Dermis blood vessel endothelial cell (primary cell): ENCODE measurements around the gene IFT25. TPM values are rescaled to one million over a fixed set of nuclear protein-coding genes. Genes with fewer than 3 reads are reported as not detected.

Experiments used
- DNase-seq: peaks from one replicate; pipeline ENCODE4 v3.0.0; 2010
- total RNA-seq: library from RNA; depleted of rRNA; stranded (reverse); fragments of >200 nt; gene quantifications from 2 replicates; pipeline ENCODE4 v1.2.3, GENCODE V29; 2014

Gene IFT25
- total RNA-seq, 1 donor from 2014 or later = 12.6 TPM

DNA sequence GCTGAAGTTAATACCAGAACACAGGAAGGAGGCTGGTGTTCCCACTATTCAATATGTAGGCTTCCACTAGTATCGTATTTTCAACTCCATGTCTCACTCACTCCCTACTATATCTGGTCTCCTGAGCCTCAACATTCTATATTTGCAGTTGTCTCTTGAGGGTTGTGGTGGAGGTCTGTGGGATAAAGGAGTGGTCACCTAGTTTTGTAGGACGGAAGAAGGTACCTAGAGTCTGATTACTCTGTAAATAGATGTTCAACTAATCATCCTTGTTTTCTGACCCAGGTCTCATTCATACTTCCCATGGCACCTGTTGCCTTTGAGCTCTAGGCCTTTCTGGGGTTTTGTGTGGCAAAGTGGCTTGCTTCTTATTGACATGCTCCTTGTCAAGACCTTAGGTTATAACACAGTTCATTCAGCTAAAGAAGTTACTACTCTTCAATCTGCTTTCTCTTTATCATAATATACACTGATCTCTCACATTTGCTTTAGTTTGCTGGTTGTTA is 18.1 kb downstream of the IFT25 start:
- no peak for DNase-seq

DNA sequence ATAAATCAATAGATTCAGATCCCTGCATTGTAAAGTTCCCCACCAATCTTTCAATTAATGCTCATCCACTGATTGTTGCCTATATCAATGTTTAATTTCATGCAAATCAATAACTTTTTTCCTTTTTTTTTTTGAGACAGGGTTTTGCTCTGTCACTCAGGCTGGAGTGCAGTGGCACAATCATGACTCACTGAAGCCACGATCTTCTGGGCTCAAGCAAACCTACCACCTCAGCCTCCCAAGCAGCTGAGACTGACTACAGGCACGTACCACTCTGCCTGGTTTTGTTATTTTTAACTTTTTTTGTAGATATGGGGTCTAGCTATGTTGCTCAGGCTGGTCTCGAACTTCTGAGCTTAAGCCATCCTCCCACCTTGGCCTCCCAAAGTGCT is 25.8 kb downstream of the IFT25 start:
- no peak for DNase-seq

- DNase-seq = no peak
Observed at GRCh38 chr1:53918343-53918742, 27.2 kb downstream of the IFT25 start.

GRCh38 chr1:53913352-53914033 is 32.0 kb downstream of the IFT25 start:
- DNase-seq = no peak

- DNase-seq = no peak
Observed at GRCh38 chr1:53911442-53911841, 34.1 kb downstream of the IFT25 start.

- DNase-seq = no peak
Observed at GRCh38 chr1:53909946-53910345, 35.6 kb downstream of the IFT25 start.

- no peak for DNase-seq
Observed at GRCh38 chr1:53906121-53906520, 39.4 kb downstream of the IFT25 start.

DNA sequence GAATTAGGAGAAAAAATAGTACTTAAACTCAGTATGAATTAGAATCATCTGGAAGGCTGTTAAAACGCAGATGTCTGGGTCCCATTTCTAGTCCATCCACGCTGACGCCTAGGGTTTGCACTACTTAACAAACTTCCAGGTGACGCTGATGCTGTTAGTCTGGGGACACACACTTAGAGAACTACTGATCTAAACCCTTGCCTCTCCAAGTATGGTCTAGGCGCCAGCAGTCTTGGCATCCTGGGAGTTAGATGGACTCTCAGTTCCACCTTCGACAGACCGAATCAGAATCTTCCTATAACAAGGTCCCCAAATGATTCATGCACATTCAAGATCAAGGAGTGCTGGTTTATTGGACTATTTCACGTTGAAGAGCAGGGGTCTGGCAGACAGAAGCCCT is 40.0 kb downstream of the IFT25 start:
- DNase-seq = no peak

DNA sequence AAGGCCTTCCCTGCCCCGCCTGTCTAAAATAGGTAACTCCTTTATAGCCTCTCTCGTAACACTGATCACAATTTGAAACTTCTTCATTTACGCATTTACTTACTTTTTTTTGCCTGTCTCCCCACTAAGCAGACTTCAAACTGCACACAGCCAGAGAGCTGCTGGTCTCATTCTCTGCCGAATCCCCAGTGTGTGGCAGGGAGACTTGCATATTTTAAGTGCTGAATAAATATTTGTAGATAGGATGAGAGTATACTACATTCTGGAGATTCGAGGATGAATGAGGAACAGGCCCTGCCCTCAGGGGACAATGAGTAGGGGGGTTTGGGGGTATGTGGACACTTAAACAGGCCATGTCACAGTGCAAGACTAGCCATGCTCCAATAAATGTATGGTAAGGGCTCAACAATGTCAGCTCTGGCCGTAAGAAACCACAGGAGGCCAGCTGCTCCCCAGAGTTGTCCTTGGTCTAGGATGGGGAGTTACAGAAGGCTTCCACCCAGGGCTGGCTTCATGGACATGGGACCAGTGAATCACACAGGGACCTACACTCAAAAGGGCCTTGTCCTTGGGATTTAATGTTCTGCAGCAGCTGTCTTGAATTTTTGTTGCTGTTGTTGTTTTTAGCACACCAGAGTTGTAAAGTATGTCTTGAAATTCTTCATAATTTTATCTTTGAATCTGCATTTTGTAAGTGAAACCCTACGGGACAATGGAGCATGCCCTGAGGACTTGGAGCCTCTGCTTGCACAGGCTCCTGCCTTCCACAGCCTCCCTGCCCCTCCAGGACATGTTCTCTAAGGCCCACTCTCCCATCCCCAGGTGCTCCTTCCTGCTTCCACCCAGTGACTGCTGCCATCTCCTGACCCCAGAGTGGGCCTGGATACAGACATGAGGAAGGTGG is 43.0 kb downstream of the IFT25 start:
- no peak for DNase-seq

GRCh38 chr1:53899708-53900107 is 45.8 kb downstream of the IFT25 start:
- no peak for DNase-seq

DNA sequence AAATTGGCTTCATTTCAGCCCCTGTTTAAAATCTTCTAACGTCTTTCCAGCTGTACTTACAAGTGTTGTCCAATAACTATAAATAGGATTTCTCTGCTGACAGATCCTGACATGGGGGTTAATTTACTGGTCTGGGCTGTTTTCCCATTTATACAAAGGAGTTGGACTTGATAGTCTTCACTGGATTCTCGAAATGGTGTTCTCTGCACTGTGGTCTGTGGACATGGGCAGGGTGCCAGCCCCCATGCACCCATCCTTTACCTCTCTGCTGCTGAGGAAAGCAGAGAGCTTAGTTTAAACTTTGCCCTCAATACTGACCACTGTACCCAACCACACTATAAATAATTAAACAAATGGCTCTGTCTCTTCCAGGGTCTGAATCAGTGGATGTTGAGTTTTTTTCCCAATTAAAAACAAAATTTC is 46.3 kb downstream of the IFT25 start:
- no peak for DNase-seq

DNA sequence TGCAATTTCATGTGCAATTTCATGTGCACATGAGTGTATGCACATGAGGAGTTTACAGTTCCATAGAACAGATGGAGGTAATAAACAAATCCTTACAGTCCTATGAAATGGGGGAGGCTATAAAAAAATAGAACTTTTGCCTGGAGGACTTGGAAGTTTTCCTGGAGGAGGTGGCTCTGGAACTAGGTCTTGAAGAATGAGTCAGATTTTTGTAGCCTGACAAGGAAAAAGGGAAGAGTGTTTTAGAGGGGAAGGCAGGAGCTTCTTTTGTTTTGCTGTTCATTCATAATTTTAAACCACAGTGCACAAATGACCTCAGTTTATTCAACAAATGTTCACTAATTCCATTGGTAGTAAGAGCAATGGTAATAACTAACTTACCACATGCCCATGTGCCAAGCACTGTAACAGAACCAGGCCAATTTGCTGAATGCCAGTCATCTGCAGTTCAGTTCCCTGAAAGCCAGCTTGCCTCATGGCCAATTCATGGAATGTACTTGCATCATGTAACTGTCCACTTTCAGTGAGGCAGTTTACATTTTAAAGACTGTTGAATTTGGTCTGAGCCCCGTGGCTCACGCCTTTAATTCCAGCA is 48.8 kb downstream of the IFT25 start:
- no peak for DNase-seq

DNA sequence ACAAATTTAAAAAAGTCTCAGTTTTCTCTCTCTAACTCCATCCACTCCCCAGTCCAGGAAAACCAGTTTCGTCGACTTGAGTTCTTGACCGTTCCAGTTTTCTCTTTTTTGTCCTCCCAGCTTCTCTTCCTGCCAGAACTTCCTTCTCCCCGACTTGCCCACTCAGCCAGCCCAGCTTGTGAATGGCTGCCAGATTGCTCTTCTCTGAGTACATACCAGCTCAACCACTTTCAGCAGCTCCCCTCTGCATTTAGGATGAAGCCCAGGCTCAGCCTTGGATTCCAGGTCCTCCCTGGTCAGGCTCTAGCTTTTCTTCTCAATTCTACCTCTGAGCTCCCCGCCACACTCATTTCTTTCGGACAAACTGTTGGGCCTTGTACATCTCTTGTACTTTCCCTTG is 50.1 kb downstream of the IFT25 start:
- no peak for DNase-seq

DNA sequence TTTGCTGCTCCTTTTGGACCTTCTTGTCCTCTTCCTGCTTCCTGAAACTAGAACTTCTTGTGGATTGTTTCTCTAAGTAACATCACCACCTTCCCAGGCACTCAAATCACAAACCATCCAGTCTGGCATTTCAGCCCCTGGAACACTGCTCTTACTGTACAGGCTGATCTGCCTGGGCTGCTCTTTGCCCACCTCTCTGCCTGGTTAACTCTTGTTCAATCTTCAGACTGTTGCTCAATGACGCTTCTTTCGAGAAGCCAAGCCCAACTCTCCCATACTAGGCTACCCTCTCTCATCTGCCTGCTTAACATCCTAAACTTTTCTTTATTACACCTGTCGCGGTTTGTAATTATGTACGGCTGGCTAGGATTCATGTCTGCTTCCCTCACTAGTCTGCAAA is 50.9 kb downstream of the IFT25 start:
- no peak for DNase-seq

DNA sequence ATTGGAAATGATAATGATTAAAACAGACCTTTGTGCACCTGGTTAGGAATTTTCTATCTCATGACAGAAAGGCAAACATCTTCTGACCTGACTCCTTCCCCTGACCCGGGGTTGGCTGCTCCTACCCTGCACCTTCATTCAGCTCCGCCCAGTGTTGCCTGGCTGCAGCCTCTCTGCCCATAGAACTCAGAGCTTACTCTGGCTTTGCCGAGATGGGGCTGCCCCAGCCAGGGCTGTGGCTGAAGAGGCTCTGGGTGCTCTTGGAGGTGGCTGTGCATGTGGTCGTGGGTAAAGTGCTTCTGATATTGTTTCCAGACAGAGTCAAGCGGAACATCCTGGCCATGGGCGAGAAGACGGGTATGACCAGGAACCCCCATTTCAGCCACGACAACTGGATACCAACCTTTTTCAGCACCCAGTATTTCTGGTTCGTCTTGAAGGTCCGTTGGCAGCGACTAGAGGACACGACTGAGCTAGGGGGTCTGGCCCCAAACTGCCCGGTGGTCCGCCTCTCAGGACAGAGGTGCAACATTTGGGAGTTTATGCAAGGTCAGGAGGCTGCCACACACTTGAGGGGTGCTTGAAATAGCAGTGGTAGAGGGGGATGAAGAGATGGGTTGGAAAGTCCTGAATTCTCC is 51.4 kb downstream of the IFT25 start, which contains the start of gene DIO1:
TSS of gene DIO1 (plus strand) at position 189 of the 638 bp plus-strand sequence. CDS start at position 213, 24 bp downstream.
- DNase-seq = no peak

GRCh38 chr1:53892911-53893310 is 52.6 kb downstream of the IFT25 start:
- no peak for DNase-seq

DNA sequence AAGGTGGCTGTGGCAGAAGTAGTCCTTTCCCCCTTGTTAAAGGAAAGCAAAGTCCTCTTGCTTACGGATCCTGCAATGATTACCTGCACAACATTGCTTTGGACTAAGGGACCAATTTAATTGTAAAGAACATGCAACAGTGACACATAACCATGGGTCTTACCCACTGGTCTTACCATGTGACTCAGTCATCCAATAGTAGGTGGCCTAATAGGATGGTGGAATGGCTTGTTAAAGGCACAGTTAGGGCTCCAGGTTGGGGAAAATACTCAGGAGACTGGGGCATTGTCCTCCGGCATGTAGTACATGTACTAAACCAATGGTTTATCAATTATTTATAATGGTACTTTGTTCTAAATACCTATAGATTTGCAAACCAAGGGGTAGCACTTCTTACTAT is 53.8 kb downstream of the IFT25 start:
- DNase-seq = no peak

- DNase-seq = no peak
Observed at GRCh38 chr1:53891018-53891417, 54.5 kb downstream of the IFT25 start.

- no peak for DNase-seq
Observed at GRCh38 chr1:53890522-53890941, 55.0 kb downstream of the IFT25 start.

- peak; percentile 88 for DNase-seq
Observed at GRCh38 chr1:53889304-53890298, 55.9 kb downstream of the IFT25 start, which contains the start of gene YIPF1. Gene YIPF1, minus strand, starts transcription at chr1:53889797. Its CDS starts 860 bp downstream, at chr1:53888937.

- DNase-seq = peak; percentile 30
Observed at GRCh38 chr1:53888681-53889080, 56.8 kb downstream of the IFT25 start.
